Measurements from ENCODE around the gene MYO7A. TPM values are rescaled to one million over a fixed set of nuclear protein-coding genes. Genes with fewer than 3 reads are reported as not detected.

Gene MYO7A
- total and polyA plus RNA-seq, 2 of the 8 experiments (the other 6 are each of a cell fraction or from before 2014, with no cell fraction given): 1.5 to 1.9 TPM

GRCh38 chr11:77088236-77089003 lies 39.6 kb upstream of the MYO7A start:
- Histone ChIP-seq H4K8ac (ENCODE audit: extremely low read depth, insufficient read depth, low read length) (no peak overlapping the region), H3K27me3 (replicated peaks in 1 of 4; ENCODE audit: control insufficient read depth in 3 of 4, extremely low read depth in 1 of 4, insufficient read depth in 3 of 4, low read length in 3 of 4) (no peaks in the 10 kb centered on the region), H3K23ac (ENCODE audit: insufficient read length) (no peak overlapping the region), H4K91ac (replicated peaks; ENCODE audit: insufficient read length, low read length) (no peak overlapping the region), H2BK15ac (ENCODE audit: low read length) (no peak overlapping the region), H3K56ac (replicated peaks; ENCODE audit: insufficient read length, low read depth, low read length) (no peak overlapping the region), H3K79me1 (ENCODE audit: low read depth, low read length) (no peaks in the 10 kb centered on the region), H3K4me2 (ENCODE audit: insufficient read depth in 1 of 2, low read depth in 2 of 2, low read length in 2 of 2) (no peak overlapping the region), H3K18ac (ENCODE audit: extremely low read depth, low read length) (no peak overlapping the region), H2AK5ac (ENCODE audit: low read depth, low read length) (no peak overlapping the region), H3K27ac (ENCODE audit: low read depth, low read length) (no peak overlapping the region), H3K79me2 (ENCODE audit: control insufficient read depth in 1 of 2, insufficient read depth in 2 of 2, low read length in 2 of 2) (no peaks in the 10 kb centered on the region), H2BK12ac (ENCODE audit: low read depth, low read length) (no peak overlapping the region), H3K23me2 (ENCODE audit: low read depth, low read length) (no peaks in the 10 kb centered on the region), H2BK120ac (replicated peaks; ENCODE audit: low read depth, low read length) (no peak overlapping the region), H3K4ac (replicated peaks; ENCODE audit: insufficient read length, low read depth, low read length) (no peak overlapping the region), H3K14ac (ENCODE audit: insufficient read length) (no peak overlapping the region), H2BK5ac (ENCODE audit: low read depth, low read length) (no peak overlapping the region), H2AFZ (ENCODE audit: low read length) (no peak overlapping the region), H3K4me1 (replicated peaks in 1 of 4; ENCODE audit: control insufficient read depth in 3 of 4, insufficient read depth in 4 of 4, low read length in 3 of 4) (peaks cover 0 to 8% (median 2%) of the 10 kb centered on the region in 4 experiments; a peak in 3 of 7 replicates), H3K36me3 (ENCODE audit: control insufficient read depth in 2 of 4, insufficient read depth in 4 of 4, low read length in 3 of 4) (no peaks in the 10 kb centered on the region), H2BK20ac (ENCODE audit: low read length) (no peak overlapping the region), H3K4me3 (ENCODE audit: extremely low read depth in 1 of 4, insufficient read depth in 2 of 4, low read depth in 3 of 4, low read length in 4 of 4) (no peak overlapping the region), H3K9ac (replicated peaks in 1 of 4; ENCODE audit: extremely low read depth in 1 of 4, low read depth in 3 of 4, low read length in 3 of 4) (no peak overlapping the region), H3K9me3 (ENCODE audit: insufficient read depth in 2 of 2, low read depth in 1 of 2, low read length in 1 of 2) (no peaks in the 10 kb centered on the region), H4K20me1 (replicated peaks in 1 of 2; ENCODE audit: control insufficient read depth in 1 of 2, insufficient read depth in 2 of 2, low read length in 2 of 2) (peaks cover 3 to 4% of the 10 kb centered on the region in 2 experiments), H4K5ac (ENCODE audit: insufficient read length, low read depth, low read length) (no peak overlapping the region)
- DNase-seq (ENCODE audit: low read depth in 1 of 2, low spot score in 2 of 2): no peak
- TF ChIP-seq SUZ12 (IDR thresholded peaks at IDR 0.05; ENCODE audit: low read length): no peak
- TF ChIP-seq TBP (IDR thresholded peaks at IDR 0.05; ENCODE audit: low read depth, low read length): no peak
- TF ChIP-seq KDM1A (IDR thresholded peaks at IDR 0.05; ENCODE audit: borderline replicate concordance, low read length): no peak
- no peak for TF ChIP-seq ATF2 (IDR thresholded peaks at IDR 0.05; ENCODE audit: low read length)
- no peak for TF ChIP-seq RBBP5 (IDR thresholded peaks at IDR 0.05; ENCODE audit: borderline replicate concordance, low read depth, low read length)
- no peak for TF ChIP-seq JUND (IDR thresholded peaks at IDR 0.05; ENCODE audit: low read length)
- TF ChIP-seq E2F6 (IDR thresholded peaks at IDR 0.05): no peak
- CTCF ChIA-PET (ENCODE audit: partially characterized antibody): interaction anchor here (0.9 to 11.6 kb wide), 7 partner anchors 8 to 222 kb away, joined by 4 to 297 read pairs (median 63); partner anchors contain the start of gene OMP
- no peak for FAIRE-seq
- POLR2A ChIA-PET (ENCODE audit: partially characterized antibody): no interaction called here
- WGBS, 2 experiments (ENCODE audit: extremely low coverage in 1 of 2, insufficient coverage in 1 of 2, insufficient read length in 1 of 2, insufficient replicate concordance in 2 of 2, low coverage in 1 of 2, low lambda C conversion rate in 2 of 2, missing lambda C conversion rate in 1 of 2): 76% methylated on average over 11 of the region's 11 CpGs; no CpG with 5 or more reads in 1 of the 2 experiments
